ENCODE results near the gene TMEM108. TPM values are rescaled to one million over a fixed set of nuclear protein-coding genes. Genes with fewer than 3 reads are reported as not detected.

TMEM108 gene
- total and polyA plus RNA-seq, 2 of the 4 experiments (the other 2 are of a cell fraction) = 0.18 to 2.2 TPM

DNA sequence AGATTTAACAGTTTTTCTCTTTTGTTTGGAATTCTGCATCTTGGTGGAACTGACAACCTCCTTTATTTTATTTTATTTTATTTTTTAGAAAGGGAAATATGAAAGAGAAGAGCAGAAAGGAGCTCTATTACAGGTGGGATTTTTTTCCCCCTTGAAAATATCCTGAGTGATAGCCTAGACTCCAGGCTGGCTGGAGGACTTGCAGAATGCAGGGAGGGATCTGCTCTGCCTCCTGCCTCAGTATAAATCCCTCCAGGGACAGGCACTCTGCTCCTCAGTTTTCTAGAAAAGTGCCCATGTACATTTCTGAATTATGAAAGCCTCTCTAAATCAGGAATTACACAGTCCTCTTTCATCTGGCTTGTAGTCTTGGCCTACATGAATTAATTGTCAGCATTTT is 173.7 kb downstream of the TMEM108 start:
- Histone ChIP-seq H3K27me3 (ENCODE audit: control insufficient read depth, insufficient read depth, low read length) (no peaks in the 10 kb centered on the region), H3K9me1 (ENCODE audit: insufficient read depth, low read length) (no peaks in the 10 kb centered on the region), H3K56ac (ENCODE audit: extremely low read depth, insufficient read depth, low read length) (no peak overlapping the region), H3K4me2 (ENCODE audit: low read depth, low read length) (no peak overlapping the region), H4K5ac (ENCODE audit: low read depth, low read length) (no peak overlapping the region), H3K23ac (ENCODE audit: low read depth, low read length) (no peak overlapping the region), H3K36me3 (ENCODE audit: control insufficient read depth, insufficient read depth, low read length) (no peaks in the 10 kb centered on the region), H2AFZ (replicated peaks; ENCODE audit: low read length, poor library complexity) (no peak overlapping the region), H2AK5ac (ENCODE audit: low read depth, low read length) (no peak overlapping the region), H3K9me3 (ENCODE audit: control insufficient read depth, insufficient read depth, low read length) (no peaks in the 10 kb centered on the region), H4K91ac (ENCODE audit: insufficient read depth, low read depth, low read length) (no peak overlapping the region), H2AK9ac (replicated peaks; ENCODE audit: low read depth, low read length, poor library complexity) (no peak overlapping the region), H3K4me3 (ENCODE audit: insufficient read depth, low read depth, low read length) (no peak overlapping the region), H3K4ac (ENCODE audit: low read depth, low read length) (no peak overlapping the region), H2BK5ac (ENCODE audit: low read depth, low read length, poor library complexity, severe bottlenecking) (no peak overlapping the region), H3K79me1 (ENCODE audit: low read depth in 1 of 2, low read length in 2 of 2) (no peaks in the 10 kb centered on the region), H3K9ac (ENCODE audit: low read depth, low read length) (no peak overlapping the region), H3K18ac (ENCODE audit: low read depth, low read length) (no peak overlapping the region), H4K8ac (ENCODE audit: low read depth in 2 of 2, low read length in 2 of 2) (no peak overlapping the region), H4K20me1 (ENCODE audit: insufficient read depth, low read length) (no peaks in the 10 kb centered on the region), H3K4me1 (ENCODE audit: control insufficient read depth, insufficient read depth, low read length) (no peaks in the 10 kb centered on the region), H3K27ac (ENCODE audit: insufficient read depth, low read length) (no peak overlapping the region), H2BK20ac (ENCODE audit: low read depth, low read length) (no peak overlapping the region), H2BK15ac (ENCODE audit: low read depth, low read length) (no peak overlapping the region), H3K14ac (replicated peaks; ENCODE audit: low read depth, low read length) (no peak overlapping the region), H2BK120ac (ENCODE audit: low read depth, low read length) (no peak overlapping the region)
- ChIA-PET CTCF (no interaction called here), POLR2A (ENCODE audit: unreplicated experiment) (no interaction called here)
- dilution Hi-C loops (cut with HindIII; ENCODE audit: low sequenced_read_pairs, unreplicated experiment) (no loop called here), intact Hi-C loops (cut with micrococcal nuclease) (no loop called here), in situ Hi-C loops (cut with MboI; ENCODE audit: low sequenced_read_pairs) (no loop called here)
- TF ChIP-seq CHD1 (IDR thresholded peaks at IDR 0.05; ENCODE audit: low read depth, low read length) (no peak), MAZ (IDR thresholded peaks at IDR 0.05; ENCODE audit: borderline replicate concordance, low read depth, low read length) (no peak), ELK1 (IDR thresholded peaks at IDR 0.05; ENCODE audit: borderline replicate concordance, low read depth, low read length) (no peak), MAFK (IDR thresholded peaks at IDR 0.05; ENCODE audit: low read depth, low read length) (no peak), RFX5 (IDR thresholded peaks at IDR 0.05; ENCODE audit: low read depth, low read length) (no peak)
- TF ChIP-seq, protein P1, sequence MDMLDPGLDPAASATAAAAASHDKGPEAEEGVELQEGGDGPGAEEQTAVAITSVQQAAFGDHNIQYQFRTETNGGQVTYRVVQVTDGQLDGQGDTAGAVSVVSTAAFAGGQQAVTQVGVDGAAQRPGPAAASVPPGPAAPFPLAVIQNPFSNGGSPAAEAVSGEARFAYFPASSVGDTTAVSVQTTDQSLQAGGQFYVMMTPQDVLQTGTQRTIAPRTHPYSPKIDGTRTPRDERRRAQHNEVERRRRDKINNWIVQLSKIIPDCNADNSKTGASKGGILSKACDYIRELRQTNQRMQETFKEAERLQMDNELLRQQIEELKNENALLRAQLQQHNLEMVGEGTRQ (IDR thresholded peaks at IDR 0.05; ENCODE audit: low read depth, low read length) = no peak
- DNase-seq = no peak
- ATAC-seq (ENCODE audit: low read depth) = no peak
- no TSS peak for BruUV-seq (replicated peaks)
